ENCODE data around the gene CTXND1.

CTXND1 gene

DNA sequence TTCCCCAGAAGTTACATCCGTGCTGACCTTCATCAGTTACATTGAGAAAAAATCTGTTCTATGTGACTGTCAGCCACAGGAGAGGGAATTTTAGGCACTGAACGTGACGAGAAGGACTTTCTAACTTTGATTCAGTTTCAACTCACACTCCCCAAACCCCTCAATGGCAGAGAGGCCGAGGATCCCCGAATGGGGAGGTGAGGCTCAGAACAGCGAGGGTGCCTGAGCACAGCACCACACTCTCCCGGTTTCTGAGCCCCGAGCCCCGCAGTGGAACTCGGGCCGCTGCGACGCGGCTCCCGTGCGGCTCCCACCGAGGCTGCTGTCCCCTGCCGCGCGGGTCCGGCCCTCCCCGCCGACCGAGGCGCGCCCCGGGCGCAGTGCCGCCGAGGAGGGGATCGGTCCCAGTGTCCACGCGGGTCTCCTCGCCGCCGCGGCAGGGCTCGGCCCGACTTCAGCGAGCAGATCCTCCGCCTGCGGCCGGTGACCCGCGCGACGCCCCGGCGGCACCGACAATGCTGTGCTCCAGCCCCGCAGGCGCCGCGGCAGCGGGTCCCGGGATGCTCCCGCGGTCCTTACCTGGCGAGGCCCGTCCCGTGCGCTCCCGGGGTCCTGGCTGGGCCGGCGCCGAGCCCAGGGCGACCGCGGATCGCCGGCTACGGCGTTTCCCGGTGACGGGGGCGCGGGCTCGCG, 439 bp downstream of the CTXND1 start:
- no peak for DNase-seq (ENCODE audit: low read depth)

- DNase-seq (ENCODE audit: low read depth) = no peak
Measured at GRCh38 chr15:80250614-80251427, 1.2 kb downstream of the CTXND1 start.

DNA sequence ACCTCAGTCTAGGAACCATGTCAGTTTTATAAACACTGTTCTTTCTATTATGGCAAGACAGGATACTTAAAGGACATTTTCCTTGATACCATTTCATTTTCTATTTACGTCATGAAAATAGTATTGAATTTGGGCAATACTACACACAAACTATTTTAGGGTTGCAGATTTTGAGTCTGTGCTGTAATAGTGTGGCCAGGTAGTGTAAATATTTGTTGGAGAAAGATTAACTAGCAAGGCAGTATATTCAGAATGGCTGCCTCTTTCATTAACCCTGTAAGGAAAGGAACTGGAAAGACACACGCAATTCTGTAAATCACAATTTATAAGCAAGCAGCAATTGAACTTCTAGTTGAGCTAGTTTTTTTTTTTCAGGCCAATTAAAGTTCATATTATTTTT, 2.0 kb downstream of the CTXND1 start:
- DNase-seq (ENCODE audit: low read depth) = no peak

GRCh38 chr15:80247320-80247719, 4.7 kb downstream of the CTXND1 start:
- no peak for DNase-seq (ENCODE audit: low read depth)

GRCh38 chr15:80246425-80246894, 5.6 kb downstream of the CTXND1 start:
- no peak for DNase-seq (ENCODE audit: low read depth)

GRCh38 chr15:80242802-80243201, 9.2 kb downstream of the CTXND1 start:
- no peak for DNase-seq (ENCODE audit: low read depth)

GRCh38 chr15:80242132-80242769, 9.8 kb downstream of the CTXND1 start:
- DNase-seq (ENCODE audit: low read depth) = peak; percentile 47

DNA sequence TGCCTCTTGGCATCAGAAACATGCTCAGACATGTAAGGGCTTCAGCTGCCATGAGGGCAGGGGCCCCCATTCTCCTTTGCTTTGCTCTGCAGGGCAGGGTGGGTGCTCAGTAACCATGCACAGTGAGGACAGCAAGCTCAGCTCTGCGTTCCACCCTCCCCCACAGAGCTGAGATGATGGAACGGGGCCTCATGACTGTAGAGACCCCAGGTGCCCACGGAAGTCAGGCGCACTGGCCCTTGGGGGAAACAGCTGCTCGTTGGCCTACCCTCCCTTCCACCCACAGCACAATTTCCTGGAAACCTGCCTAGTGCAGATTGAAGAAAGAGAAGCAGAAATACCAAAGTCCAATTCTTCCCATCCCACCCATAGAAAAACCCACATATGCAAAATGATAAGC, 10.5 kb downstream of the CTXND1 start:
- no peak for DNase-seq (ENCODE audit: low read depth)

DNA sequence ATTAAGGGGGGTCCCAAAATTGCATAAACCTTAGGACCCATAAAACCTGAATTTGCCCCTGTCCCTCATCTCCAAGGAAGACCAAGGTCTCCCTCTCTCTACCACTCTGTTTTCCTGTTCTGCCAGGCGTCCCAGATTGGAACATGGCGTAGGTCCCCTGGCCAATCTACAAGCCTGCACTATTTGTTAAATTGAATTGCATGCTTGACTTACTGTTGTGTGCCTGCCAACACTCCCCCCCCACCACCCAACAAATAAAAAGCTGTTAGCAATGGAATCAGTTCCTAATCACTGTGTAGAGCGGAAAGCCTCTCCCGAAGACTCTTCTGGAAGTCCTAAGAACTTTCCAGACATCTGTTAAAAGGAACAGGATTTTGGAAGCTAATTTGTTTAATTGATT, 11.7 kb downstream of the CTXND1 start:
- DNase-seq (ENCODE audit: low read depth) = no peak

GRCh38 chr15:80234883-80235282, 17.1 kb downstream of the CTXND1 start:
- peak; percentile 31 for DNase-seq (ENCODE audit: low read depth)

DNA sequence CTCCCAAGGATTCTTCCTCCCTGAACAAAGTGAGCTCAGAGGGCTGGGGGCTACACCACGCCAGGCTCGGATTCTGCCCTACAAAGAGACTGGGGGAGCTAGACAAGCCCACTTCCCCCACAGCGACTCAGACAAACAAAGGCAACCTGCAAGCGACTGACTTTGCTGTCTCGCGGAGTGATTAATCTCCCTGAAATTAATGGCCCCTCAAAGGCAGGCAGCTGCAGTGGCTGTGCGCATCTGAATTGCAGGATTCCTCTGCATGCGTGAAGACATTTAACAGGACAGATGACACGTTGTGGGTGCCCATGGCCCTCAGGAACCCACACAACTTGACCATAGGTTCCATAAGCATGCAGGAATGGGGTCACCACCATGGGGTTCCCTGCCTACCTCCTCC, 18.4 kb downstream of the CTXND1 start:
- DNase-seq (ENCODE audit: low read depth) = no peak

DNA sequence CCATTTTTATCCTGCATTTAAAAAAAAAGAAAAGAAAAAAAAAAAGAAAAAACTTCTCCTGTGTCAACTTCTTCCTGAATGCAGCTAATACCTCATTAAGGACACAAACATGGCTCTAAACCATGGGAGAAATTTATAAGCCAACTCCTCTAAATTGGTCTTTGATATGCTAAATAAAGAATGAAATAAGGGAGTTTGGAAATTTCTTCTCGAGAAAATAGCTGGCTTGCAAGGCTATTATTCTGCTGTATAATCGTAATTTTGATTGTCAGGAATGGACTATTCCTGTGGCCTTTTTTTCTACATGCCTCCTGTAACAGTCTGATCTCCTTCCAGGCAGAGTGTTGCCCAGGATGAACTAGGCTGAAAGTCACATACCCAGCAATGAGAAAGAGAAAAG, 20.6 kb downstream of the CTXND1 start:
- DNase-seq (ENCODE audit: low read depth) = no peak

DNA sequence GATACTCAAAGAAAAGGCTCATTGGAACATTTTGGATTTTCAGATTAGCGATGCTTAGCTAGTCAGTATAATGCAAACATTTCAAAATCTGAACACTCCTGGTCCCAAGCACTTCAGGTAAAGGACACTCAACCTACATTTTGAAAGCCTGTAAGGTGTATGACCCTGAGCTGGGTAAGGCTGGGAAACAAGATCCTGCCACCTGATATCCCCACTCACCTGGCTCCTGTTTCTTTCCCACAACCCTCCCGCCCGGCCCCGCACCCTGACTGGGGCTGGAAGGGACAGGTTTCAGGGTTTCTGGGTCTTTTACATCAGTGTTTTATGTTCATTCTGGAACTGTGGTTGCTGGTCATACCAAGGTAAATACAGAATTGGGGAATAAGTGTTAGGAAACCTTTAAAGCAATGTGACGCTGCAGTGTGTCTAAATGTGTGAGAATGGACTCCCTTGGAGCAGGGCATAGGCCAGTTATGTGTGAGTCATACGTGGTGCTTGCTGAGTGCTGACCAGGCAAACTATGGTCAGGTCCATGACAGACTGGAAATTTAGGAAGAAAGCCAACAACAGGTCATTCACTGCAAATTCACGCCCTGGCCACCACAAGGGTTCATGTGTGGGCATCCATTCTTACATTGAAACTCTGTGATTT, 22.9 kb downstream of the CTXND1 start:
- DNase-seq (ENCODE audit: low read depth) = peak; percentile 35

DNA sequence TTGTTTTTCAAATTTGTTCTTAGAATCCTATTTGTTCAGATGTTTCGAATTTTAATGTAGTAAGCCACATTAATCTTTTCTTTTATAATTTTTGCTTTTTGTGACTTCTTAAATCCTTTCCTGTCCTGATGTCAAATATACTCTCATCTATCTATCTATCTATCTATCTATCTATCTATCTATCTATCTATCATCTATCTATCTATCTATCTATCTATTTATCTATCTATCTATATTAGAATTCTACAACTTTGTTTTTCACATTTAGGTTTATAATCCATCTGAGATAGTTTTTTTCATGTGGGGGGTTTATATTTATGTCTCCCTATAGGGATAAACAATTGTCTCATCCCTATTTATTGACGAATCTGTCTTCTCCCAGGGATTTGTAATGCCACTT, 32.1 kb downstream of the CTXND1 start:
- no peak for DNase-seq (ENCODE audit: low read depth)

DNA sequence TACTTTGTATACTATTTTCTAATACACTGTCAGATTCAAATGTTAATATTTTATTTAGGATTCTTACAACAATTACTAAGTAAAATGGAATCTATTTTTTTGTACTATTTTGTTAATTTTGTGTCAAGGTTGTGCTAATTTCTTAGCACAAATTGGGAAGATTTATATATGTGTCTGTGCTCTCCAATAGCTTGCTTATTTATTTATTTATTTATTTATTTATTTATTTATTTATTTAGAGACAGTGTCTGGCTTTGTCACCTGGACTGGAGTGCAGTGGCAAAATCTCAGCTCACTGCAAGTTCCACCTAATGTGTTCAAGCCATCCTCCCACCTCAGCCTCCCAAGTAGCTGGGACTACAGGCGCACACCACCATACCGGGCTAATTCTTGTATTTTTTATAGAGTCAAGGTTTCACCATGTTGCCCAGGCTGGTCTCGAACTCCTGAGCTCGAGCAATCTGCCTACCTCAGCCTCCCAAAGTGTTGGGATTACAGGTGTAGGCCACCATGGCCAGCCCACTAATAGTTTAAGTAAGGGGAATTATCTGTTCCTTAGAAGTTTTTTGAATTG, 34.6 kb downstream of the CTXND1 start:
- DNase-seq (ENCODE audit: low read depth) = no peak

DNA sequence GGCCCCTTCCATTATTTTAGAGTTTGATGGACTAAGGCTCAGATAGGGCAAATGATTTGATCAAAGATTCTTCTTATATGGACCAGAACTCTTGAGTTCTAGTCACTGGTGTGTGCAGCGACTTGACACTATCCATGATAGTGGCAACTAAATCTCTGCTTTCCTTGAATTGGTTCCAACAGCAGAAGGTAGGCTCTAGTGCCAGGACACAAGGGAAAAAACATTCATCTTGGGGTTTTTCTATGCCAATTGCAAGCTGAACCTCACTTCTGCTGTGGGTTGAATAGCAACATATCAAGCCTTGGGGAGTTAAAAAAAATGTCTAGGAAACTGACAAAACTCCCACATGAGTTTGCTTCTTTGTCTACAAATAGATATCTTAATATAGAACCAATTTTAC, 35.1 kb downstream of the CTXND1 start:
- DNase-seq (ENCODE audit: low read depth) = no peak

GRCh38 chr15:80216141-80216540, 35.9 kb downstream of the CTXND1 start:
- DNase-seq (ENCODE audit: low read depth) = no peak

DNA sequence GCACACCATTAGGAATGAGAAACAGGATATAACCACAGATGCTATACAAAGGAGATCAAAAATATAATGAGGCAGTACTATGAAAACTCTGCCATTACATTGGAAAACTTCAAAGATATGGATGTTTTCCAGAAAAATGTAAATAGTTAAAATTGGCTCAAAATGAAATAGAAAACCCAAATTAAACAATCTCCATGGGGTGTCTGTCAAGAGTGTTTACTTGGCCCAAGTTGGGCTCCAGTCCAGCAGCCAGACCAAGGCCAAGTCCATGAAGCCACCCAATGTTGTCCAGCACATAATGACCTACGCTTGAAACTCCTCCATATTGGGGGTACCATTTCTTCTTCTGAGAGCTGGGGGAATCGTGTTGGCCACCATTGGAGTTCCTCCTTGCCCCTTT, 37.1 kb downstream of the CTXND1 start:
- no peak for DNase-seq (ENCODE audit: low read depth)

GRCh38 chr15:80211976-80212375, 40.0 kb downstream of the CTXND1 start:
- DNase-seq (ENCODE audit: low read depth) = no peak

DNA sequence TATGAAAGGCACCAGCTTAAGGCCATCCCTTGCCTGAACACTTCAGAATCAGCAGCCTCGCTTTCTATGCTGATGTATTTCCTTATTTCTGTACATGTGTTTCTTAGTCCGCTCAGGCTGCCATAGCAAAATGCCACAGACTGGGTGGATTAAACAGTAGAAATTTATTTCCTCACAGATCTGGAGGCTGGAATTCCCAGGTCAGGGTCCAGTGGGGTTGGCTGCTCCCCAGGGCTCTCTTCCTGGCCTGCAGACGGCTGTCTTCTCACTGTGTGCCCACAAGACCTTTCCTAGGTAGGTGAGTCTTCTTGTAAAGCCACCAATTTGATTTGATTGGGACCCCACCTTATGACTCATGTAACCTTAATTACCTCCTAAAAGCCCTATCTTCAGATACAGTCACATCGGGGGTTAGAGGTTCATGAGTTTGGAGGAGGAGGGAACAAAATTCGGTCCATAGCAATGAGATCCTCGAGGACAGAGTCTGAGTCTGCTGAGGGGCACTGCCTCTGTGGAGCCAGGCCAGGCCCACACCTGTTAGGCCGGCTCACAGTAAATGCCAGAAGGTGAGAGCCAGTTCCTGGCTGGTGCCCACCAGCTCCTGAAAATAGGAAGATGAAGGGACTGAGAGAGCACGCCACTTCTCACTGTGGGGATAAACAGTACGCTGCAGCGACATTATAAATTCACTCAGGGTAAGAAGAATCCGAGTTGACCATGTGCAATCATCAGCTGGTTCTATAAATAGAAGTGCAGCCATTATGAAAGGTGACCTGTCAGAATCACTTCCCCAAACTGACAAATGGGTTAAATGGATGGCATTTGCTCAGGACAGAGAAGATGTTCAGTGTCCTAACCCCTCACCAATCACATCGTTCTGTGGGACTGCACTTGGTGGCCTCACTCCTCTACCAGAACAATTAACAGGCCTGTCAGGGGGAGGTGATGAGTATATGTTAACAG, 41.1 kb downstream of the CTXND1 start:
- no peak for DNase-seq (ENCODE audit: low read depth)
